Activated CD4-positive, alpha-beta T cell treated with anti-CD3 and anti-CD28 coated beads, Interleukin-2, amount 50 U/mL, for 48 hours (primary cell): ENCODE data around the gene PHF12.

Experiments
- DNase-seq, 2 experiments: peaks; one replicate each; pipeline ENCODE4 v3.0.0-alpha.2; 2020

PHF12 gene

DNA sequence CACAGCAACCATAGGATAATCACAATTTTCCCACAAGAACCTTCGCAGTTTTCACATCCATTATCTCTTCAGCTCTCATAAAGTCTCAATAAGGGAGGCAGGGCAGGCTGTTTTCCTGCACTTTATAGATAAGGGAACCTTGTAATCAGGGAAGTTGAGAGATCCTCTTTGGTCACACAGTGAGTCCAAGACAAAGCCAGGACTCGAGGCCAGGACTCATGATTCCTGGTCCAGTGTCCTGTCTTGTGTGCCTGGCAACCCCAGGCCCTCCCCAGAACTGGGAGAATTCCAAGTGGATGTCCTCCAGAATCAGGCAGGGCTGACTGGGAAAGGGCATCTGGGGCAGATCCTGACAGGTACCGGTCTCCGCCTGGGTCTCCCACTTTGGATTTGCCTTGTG is 23.1 kb upstream of the PHF12 start:
- DNase-seq: no peak

DNA sequence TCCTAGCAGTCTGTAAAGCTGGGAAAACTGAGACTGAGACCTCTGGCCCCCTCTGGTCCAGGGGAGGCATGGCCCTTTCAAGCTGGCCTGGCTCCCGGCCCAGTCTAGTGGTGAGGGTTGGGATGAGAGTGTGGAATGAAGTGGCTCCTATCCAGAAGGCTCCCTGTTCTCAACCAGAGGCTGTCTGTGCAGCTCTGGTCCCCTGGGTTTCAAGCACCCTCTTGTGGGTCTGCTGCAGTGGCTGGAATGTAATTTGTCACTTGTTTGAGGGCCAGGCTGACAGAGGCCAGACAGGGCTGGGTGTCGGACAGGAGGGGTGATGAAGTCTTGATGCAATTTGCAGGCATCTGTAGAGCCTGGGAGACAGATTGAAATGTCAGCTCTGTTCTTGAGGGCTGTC is 22.1 kb upstream of the PHF12 start:
- no peak for DNase-seq

DNA sequence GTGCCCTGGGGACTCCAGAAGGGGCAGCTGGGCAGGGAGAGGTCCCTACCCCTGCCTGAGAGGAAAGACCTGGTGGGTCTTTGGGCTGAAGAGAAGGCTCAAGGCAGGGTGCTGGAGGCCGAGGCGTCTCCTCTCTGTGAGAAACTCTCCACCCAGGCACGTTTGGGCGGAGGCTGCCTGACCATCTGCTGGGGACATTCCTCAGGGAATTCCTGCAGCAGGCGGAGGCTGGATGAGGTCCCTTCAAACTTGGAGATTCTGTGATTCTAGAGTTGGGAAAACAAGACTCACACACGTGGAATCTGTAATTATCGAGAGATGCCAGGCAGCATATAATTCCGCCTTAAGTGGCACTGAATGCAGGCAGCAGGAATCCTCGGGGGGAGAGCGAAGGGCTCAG is 21.1 kb upstream of the PHF12 start:
- DNase-seq: no peak

DNA sequence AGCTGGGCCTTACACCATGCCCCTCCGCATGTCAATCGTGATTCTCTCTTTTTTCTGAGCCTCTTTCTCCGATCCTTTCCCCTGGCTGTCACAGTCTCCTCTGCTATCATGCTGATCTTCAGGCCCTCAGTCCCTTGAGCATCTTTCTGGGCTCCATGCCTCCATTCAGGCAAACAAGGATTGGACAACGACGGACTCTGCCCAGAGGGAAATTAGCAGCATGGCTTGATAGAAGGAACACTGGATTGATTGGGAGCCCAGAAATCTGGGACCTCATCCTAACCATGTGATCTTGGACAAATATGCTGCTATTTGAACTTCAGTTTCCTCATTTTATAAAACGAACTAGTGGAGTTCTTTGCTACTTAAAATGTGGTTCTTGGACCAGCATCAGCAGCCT is 19.6 kb upstream of the PHF12 start:
- DNase-seq: no peak

DNA sequence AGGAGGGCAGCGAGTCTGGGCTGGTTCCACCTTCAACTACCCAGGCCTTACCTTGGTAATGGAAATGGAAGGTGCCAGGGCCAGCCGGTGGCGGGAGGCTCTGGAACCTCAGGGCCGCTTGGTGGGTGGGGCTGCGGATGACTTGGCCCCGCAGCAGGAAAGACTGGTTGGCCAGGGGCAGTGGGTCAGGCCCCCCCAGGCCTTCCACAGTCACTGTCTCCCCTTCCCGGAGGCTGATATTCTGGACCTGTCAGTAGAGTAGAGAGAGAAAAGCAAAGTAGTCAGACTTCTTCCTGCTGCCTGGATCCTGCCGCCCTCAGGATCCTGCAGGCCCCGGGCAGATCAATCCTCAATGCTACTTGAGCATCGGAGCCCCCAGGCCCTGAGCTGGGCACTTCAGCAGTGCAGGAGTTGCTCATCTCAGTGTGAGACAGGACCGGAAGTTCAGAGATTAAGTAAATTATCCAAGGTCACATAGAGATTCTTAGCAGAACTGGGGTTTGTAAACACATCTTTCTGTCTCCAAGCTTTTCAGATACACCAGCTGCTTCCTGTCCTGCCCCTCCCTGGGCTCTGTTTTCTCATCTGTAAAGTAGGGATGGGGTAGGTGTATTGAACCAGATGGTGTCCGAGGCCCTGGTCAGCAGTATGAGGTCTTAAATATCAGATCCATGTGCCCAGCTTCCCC is 18.5 kb upstream of the PHF12 start:
- no peak for DNase-seq

DNA sequence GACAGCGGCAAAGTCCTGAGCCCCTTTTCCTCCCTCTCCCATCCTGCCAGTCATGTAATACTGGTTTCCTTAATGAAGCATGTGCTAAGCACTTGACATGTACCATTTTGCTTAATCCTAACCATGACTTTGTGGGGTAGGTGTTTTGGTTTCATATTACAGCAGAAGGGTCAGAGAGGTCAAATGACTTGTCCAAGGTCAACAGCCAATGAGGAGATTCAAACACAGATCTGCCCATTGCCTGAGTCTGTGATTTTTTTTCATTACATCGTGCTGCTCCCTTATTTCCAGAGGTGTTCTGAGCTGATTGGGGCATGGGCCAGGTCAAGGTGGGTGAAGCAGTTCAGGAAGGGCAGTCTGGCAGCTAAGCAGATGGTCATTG is 17.6 kb upstream of the PHF12 start:
- no peak for DNase-seq

DNA sequence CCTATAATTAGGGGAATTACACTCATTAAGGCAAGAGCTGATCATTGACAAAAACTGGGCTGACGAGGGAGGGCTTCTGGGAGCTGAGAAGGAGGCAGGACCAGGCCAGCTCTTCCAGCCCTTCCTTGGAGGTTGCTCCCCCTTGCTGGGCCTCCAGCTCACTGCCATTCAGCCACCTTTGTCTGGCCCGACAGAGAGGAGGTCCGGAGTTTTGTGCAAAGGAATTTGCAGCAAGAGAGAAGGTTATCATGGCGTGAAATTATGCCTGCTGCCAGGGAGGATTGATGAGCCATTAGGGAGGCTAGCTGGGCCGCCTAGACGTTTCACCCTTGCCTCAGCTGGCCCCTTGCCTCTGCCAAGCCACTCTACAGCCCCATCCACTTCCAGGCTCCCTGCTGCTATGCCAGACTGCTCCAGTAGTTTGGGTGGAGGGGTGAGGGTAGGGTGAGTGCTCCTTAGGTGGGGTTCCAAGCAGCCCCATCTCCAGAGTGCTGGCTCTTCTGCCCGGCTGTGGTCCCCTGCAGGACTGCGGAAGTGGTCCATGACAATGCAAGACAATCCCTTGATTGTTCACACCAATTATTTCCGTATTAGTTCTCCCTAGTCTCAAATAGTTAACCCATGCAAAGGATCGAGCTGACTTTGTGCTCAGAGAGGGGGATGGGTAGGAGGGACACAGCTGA is 17.1 kb upstream of the PHF12 start:
- no peak for DNase-seq

DNA sequence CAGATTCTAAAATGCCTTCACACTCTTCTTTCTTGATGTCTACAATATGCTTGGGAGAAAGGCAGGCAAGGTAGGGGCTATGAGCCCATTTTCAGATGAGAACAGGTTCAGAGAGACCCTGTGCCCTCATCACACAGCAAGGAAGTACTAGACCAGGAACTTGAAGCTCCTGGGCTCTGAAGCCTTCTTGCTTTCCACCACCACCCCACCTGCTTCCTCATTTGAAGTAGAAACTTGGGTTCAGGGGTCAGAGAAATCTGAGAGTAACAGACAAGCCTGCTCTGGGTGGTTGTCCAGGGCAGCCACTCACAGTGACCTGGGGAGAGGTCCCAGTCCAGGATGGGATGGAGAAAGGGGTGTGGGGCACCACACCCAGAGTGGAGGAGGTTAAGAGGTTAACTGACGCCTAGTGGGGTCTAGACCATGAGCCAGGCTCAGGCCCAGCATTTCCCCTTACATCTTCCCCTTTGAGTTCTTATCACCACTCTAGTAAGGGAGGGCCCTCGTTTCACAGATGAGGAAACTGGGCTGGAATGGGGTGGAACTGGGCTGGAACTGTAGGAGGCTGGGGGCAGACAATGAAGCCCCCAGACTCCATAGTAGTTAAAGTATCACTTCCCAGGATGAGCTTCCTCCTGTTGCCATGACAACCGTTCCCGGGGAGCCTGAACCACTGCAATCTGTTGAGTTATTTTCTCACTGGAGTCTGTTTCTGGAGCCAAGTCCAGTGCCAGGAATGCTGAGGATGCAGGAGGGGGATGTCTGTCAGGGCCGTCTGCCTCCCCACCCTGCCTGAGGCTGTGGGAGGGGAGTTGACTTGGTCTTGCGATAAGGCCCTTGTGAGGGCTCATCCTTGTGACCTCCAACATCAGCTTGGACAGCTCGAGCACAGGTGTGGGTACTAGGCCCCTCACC is 16.2 kb upstream of the PHF12 start:
- DNase-seq: no peak

DNA sequence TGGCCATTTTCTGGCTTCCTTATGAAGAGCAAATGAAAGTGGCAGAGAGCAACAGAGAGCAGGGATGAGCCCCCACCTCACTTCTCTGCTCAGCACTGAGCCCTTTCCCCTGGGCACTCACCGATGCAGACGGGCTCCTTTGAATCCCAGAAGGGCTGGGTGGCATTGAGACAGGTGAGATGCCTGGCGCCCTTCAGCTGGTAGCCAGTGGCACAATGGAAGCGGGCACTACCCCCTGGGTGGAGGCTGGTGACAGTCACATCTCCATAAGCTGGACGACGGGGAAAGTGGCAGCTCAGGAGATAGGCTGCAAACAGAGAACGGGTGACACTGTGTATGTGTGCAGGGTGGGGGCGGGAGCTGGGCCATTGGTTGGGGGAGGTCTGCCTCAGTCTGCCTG is 12.5 kb upstream of the PHF12 start:
- no peak for DNase-seq

DNA sequence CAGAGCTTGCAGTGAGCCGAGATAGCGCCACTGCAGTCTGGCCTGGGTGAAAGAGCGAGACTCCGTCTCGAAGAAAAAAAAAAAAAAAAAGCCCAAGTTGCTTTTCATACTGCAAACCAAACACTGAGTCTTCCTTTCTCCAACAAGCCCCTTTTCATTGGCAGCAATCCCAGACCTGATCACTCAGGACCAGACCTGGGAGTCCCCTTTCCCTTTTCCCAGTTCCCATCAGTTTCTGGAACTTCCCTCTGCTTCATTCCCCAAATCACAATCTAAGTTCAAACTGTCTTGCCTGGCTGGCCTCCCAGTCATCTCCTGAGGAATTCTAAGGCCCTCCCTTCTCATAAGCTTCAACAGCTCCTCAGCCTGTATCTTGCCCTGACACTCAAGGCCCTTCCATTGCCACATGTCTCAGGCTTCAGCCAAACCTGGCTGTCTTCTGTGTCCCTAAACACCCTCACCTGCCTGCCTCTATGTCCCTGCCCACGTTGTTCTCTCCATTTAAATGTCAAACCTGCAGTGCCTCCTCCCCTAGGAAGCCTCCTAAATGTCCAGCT is 11.8 kb upstream of the PHF12 start:
- DNase-seq: no peak

DNA sequence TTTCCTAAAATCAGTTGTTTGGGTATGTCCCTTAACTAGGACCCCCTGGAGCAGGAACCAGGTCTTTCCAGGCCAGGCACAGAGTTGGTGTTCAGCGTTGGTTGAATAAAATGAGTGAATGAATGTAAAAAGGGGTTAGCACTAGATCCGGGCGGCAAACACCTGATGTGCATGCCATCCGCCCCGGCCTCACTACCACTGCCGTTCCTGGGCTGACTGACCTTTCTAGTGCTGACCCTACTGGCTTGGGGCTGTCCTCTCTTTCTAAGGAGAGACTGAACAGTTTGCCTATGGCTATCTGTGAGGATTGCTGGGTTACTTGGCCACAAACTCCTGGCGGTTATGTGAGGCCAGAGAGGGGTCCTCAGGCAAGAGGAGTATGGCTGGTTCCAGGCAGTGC is 10.1 kb upstream of the PHF12 start:
- DNase-seq: no peak

DNA sequence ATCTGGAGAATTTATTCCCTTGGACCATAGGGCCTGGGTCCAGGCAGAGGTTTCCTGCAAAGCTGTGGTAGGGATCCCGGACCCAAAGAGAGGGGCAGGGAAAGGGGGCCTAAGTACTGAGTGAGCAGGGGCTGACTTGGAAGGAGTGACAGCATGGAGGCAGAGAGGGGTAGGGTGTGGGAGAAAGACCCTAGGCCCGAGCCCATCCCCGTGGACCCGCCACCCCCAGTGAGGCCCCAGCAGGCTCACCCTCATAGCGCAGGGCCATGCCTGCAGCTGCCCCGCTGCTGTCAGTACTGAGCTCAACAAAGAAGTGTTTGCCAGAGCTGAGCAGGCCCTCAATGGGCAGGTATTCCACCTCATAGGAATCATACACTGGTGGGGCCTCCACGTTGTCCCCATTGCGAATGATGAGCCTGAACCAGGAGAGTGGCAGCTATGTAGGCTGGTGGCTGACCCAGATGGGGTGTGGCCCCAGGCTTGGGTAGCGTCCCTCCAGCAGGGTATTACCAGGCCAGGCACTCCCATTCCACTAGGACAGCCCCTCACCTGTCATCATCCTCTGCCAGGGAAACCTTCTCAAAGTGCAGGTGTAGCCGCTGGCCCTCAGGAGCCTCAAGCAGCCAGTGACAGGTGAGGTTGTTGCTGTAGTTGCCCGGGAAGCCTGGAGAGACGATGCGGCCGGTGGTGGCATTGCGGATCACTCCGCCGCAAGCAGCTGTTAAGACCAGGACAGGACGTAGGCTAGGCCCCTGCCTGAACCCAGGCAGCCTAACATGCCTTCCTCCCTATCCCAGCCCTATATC is 9.1 kb upstream of the PHF12 start:
- DNase-seq: no peak

DNA sequence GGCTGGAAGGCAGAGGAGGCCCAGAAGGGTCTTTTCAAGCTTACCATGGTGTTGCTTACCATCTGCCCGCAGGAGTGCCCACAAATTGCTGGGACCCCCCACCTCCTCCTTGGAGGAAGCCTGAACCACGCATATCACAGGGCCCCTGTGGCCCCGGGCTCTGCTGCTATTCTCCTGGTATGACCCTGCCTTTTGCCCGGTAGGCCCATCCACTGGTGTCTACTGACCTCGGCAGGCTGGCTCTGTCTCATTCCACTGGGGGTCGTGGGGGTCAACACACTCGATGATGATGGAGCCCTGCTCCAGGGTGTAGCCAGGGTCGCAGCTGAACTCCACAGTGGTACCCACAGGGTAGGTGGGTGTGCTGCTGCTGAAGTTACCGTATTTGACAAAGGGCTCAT is 8.2 kb upstream of the PHF12 start:
- DNase-seq: no peak

DNA sequence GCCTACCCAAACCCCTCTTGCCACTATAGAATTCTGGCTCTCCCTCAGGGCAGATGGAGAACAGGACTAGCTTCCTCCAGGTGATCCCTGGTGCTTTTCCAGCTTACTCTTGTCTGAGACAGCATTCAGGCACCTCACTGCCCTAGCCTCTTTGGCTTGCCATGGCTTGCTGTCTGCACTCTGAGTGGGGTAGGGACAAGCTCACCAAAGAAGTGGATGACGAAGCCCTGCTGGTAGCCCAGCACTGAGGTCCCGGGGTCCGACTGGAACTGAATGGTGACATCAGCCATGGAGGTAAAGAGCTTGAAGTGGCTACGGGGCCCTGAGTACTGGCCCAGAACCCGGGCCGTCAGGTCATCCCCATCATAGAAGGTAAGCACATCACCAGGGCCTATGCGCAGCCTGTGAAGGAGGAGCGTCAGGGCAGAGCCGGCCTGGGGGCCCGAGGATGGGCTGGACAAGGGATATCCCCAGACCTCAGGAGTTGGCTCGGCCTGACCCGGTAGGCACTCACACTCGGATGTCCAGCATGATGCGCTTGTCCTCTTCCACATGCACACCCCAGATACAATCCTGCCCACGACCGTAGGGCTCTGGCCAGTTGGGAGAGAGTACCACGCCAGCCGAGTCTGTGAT is 7.6 kb upstream of the PHF12 start:
- no peak for DNase-seq

DNA sequence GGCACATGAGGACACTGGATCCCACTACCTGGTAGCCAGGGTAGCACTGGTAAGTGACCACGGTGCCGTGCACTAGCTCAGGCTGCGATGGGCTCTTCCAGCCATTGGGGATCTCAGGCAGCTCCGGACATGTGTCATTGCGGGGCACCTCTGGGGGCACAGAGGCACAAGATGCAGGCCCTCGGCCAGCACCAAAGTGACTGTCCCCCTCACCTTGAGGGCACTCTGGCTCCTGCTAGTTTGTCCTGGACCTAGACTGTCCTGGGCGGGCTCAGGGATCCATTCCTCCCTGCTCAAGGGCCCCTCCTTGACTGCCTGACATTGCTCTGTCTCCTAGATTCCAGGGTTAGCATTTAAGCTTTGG is 6.7 kb upstream of the PHF12 start:
- DNase-seq: no peak

DNA sequence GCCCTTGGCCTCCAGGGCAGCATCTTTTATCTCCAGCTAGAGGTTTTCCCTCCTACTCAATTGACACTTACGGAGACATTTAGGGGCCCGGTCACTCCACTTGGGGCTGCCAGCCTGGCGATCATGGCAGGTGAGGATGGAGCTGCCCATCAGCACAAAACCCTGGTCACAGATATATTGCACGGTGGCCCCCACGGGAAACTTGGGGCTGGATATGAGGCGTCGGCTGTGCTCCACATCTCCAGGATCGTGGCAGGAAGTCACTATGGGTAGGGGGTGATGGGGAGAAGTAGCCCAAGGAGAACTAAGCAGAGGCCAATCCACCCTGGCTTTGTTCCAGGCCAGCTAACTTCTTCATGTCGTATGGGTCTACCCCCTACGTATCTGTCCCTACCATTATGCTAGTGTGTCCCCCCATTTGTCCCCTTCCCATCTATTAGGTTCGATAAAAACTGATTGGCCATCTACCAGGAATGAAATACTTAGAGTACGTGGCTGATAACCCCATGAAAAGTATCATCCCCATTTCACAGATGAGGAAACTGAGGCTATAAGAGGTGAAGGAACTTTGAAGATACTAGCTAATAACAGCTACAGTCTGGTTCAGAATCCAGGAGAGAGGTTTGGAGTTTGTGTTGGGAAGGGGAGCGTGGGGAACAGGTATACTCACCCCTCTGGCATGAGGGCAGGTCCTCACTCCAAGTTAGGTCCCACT is 6.1 kb upstream of the PHF12 start:
- no peak for DNase-seq

DNA sequence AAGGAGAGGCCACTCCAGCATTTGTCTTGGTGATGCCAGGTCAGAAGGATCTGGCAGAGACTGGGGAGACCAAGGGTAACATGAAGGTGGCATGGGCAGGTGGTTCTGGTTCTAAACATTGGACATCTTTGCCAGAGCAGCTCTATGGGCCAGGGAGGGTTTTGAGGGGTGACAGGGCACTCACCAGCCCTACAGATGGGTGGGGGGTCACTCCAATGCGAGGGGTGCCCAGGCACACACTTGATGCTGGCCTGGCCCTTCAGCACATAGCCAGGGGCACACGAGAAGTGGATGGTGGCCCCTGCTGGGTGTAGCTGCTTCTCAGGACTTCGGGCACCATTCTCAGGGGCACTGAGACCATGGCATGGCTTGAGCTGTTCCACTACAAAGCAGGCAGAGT is 5.5 kb upstream of the PHF12 start:
- DNase-seq: no peak

DNA sequence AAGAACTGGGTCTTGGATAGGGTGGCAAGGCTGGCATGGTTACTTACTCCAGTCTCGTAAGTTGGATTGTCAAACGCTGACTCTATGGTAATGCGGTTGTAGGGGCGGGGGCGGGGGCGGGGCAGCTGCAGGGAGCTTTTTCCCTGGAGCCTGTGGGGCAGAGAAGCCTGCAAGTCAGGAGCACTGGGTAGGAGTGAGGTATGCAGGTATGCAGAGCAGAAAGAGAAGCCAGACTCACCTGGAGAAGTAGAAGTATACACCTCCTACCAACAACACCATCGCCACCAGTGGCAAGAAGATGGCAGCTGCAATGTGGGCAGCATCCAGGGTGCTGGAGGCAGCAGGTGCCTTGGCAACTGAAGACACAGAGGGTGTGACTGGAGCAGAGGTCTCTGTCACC is 4.8 kb upstream of the PHF12 start:
- no peak for DNase-seq

DNA sequence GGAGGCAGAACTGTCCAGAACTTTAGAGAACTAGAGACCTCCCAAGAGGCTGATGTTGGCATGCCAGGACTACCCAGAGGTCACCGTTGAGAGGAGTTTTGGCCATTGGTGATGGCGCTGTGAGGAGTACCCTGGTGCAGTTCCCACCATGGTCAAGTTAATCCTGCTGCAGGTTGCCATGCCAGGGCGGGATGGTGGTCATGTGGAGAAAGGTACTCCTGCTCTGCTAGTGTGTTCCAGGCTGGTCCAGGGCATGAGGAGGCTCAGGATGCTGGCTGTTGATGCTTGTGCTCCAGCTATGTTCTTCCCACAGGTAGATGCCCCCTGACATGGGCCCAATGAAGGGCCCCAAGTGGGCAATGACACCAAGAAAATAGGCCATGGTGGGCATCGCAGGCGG is 4.1 kb upstream of the PHF12 start:
- DNase-seq: no peak

DNA sequence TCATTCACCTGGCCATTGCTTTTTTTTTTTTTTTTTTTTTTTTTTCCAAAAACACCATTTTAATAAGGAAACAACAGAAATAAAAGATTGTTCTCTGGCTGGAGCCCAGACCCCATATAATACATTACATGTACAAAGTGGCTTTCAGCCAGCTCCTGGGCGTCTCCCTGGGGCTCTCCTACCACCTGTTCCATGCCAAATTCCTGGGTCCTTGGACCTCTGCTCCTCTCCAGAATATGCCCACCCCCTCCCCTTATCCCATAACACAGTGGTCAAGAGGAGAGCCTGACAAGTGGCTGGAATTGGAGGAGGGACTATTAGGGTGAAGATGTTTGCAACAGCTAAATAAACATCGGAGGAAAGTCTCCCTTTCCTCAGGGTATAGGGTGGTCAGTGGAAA is 3.6 kb upstream of the PHF12 start:
- no peak for DNase-seq

DNA sequence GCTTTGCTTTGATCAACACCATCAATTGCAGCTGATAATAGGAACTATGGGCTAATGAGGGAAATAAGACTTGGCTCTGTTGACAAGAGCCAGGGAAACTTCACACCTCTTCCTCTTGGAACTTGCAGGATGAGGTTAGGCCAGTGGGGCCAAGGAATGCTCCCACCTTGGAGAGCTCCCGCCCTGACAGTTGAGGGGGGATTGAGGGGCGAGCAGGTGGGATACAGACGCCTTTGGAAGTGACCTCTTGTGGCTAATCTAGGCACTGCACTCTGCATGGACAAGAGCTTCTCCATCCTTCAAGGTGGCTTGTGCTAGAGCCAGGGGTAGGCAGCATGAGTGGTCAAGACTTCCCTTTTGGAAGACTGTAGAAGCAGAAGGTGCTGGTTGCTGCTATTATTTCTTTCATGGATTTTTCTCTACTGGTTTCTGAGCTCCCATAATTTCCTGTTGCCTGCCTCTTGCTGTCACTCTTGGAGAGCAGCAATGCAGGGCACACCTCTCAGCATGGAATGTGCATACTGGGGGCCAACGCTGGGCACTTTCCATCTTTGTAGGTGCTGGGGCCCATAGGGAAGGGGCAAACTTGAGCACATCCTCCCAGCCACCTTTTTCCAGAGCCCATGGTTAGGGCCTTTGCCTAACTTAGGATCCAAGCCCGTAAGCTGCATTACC is 2.3 kb upstream of the PHF12 start:
- peak; percentile 44 to 59 for DNase-seq
